GM23248 (cell line): Measurements from ENCODE around the gene ZBTB20. TPM values are rescaled to one million over a fixed set of nuclear protein-coding genes. Genes with fewer than 3 reads are reported as not detected.

Experiments
- DNase-seq: peaks from one replicate; pipeline ENCODE4 v3.0.0-alpha.2; 2015
- H2AFZ ChIP-seq: fragments of 200-600 bp; sonication (generic); 2 replicates; pipeline ENCODE4 v1.6.1; 2016; ENCODE audit warnings: antibody characterized with exemption
- H3F3A ChIP-seq: fragments of 200-600 bp; sonication (generic); 2 replicates; pipeline ENCODE4 v1.6.1; 2016; ENCODE audit warnings: mild to moderate bottlenecking, antibody characterized with exemption, mixed run types; ENCODE audit not compliant: insufficient read depth
- H3K27ac ChIP-seq: fragments of 200-600 bp; sonication (generic); 2 replicates; pipeline ENCODE4 v1.5.1; 2016; ENCODE audit warnings: mild to moderate bottlenecking
- H3K27me3 ChIP-seq: fragments of 200-600 bp; sonication (generic); replicated peaks from 2 replicates; pipeline ENCODE4 v1.6.1; 2016; ENCODE audit warnings: mild to moderate bottlenecking; ENCODE audit not compliant: insufficient read depth
- H3K36me3 ChIP-seq: fragments of 200-600 bp; sonication (generic); 2 replicates; pipeline ENCODE4 v1.6.1; 2016; ENCODE audit warnings: low read depth, mild to moderate bottlenecking
- H3K4me1 ChIP-seq: fragments of 200-600 bp; sonication (generic); 2 replicates; pipeline ENCODE4 v1.6.1; 2016; ENCODE audit warnings: mild to moderate bottlenecking; ENCODE audit not compliant: insufficient read depth
- H3K4me2 ChIP-seq: fragments of 200-600 bp; sonication (generic); one replicate; pipeline ENCODE4 v1.6.1; 2016; ENCODE audit warnings: mild to moderate bottlenecking; ENCODE audit not compliant: unreplicated experiment
- H3K4me3 ChIP-seq: fragments of 200-600 bp; sonication (generic); 2 replicates; pipeline ENCODE4 v1.5.1; 2016; ENCODE audit warnings: mild to moderate bottlenecking
- H3K79me2 ChIP-seq: fragments of 200-600 bp; sonication (generic); 2 replicates; pipeline ENCODE4 v1.6.1; 2016; ENCODE audit warnings: mild to moderate bottlenecking; ENCODE audit not compliant: insufficient read depth
- H3K9ac ChIP-seq: fragments of 200-600 bp; sonication (generic); 2 replicates; pipeline ENCODE4 v1.6.1; 2016; ENCODE audit warnings: mild to moderate bottlenecking
- H3K9me2 ChIP-seq: fragments of 200-600 bp; sonication (generic); 2 replicates; pipeline ENCODE4 v1.6.1; 2016; ENCODE audit warnings: mixed run types, mild to moderate bottlenecking, moderate library complexity; ENCODE audit not compliant: insufficient read depth
- H3K9me3 ChIP-seq: fragments of 200-600 bp; sonication (generic); one replicate; pipeline ENCODE4 v1.6.1; 2017; ENCODE audit warnings: low read depth
- H4K20me1 ChIP-seq: fragments of 200-600 bp; sonication (generic); 2 replicates; pipeline ENCODE4 v1.6.0; 2016; ENCODE audit not compliant: insufficient read depth
- EZH2 ChIP-seq: fragments of 200-600 bp; sonication (generic); IDR thresholded peaks from 2 replicates; pipeline ENCODE4 v1.6.1; 2018; ENCODE audit warnings: antibody characterized with exemption, mild to moderate bottlenecking; ENCODE audit not compliant: insufficient read depth, poor library complexity, severe bottlenecking
- EZH2phosphoT487 ChIP-seq: fragments of 200-600 bp; sonication (generic); IDR thresholded peaks from 2 replicates; pipeline ENCODE4 v1.6.1; 2018; ENCODE audit warnings: antibody characterized with exemption, moderate library complexity, mild to moderate bottlenecking, low read depth; ENCODE audit not compliant: insufficient read depth
- WGBS, 2 experiments: methylation state at CpG; one replicate each; pipeline ENCODE4 v1.1.6; 2015 to 2017; ENCODE audit warnings: low lambda C conversion rate in 2 of 2, low coverage in 1 of 2; ENCODE audit errors: missing lambda C conversion rate in 2 of 2; 5-methylcytosine and 5-hydroxymethylcytosine counted together
- in situ Hi-C: fragments of 300-500 bp; cut with MboI; formaldehyde crosslinking; loops from 2 replicates; pipeline ENCODE4 v1.15.0; 2020
- polyA plus RNA-seq: library from polyadenylated mRNA; unstranded; fragments of >200 nt; fragmentation: Nextera tagmentation; extraction: Ambion mirVana; gene quantifications from 2 replicates; pipeline ENCODE4 v1.2.1, GENCODE V29; 2016
- total RNA-seq: library from RNA; depleted of rRNA; stranded (reverse); fragments of >200 nt; shearing (Covaris generic); gene quantifications from 2 replicates; pipeline ENCODE4 v1.2.3, GENCODE V29; 2014

ZBTB20 gene
- total and polyA plus RNA-seq, 2 experiments from 2014 or later: 9.2 to 12.2 TPM

DNA sequence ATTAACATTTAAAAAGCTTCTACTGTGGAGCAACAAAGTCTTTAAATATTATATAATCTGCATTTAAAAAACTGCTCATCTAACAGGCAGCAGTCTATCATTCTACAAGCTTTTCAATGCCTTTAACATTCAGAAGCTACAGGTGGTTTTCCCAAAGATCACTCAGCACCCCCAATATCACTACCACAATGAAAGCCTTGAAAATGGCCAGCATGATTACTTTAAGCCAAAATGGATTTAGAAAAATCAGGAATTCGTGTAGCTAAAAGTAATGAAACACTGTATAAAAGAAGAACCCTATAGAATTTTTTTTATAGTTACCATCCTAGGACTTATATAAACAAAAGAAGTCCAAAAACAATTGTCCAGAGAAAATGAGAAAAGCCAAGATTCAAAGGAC, 452.8 kb downstream of the ZBTB20 start:
- Histone ChIP-seq H3K9me3 (no peaks in the 10 kb centered on the region), H3K4me1 (no peaks in the 10 kb centered on the region), H3K79me2 (no peaks in the 10 kb centered on the region), H3K9me2 (no peaks in the 10 kb centered on the region), H3F3A (no peaks in the 10 kb centered on the region), H3K4me3 (no peak overlapping the region), H2AFZ (no peak overlapping the region), H4K20me1 (no peaks in the 10 kb centered on the region), H3K36me3 (no peaks in the 10 kb centered on the region), H3K9ac (no peak overlapping the region), H3K27me3 (no peaks in the 10 kb centered on the region), H3K27ac (no peak overlapping the region), H3K4me2 (no peak overlapping the region)
- in situ Hi-C loops: no loop called here
- TF ChIP-seq EZH2phosphoT487 (no peak), EZH2 (no peak)
- DNase-seq: no peak
- 72 to 80% methylated on average over 1 of the region's 1 CpG for WGBS, 2 experiments

DNA sequence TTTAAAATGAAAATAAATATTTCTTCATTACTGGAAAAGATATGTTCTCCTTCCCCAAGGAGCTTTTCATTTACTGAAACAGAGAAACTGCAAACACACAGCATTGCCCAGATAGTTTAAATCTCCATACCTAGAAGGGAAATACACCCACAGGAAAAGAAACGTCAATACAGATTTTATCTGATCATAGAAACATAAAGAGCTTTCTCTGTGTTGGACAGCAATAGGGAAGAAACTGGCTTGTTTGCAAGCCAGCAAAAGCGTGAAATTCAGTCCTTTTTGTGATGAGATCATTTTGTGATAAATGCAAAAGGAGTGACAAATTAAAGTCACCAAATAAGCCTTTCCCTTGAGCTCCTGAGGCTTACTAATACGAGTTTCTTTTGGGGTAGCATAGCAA, 455.2 kb downstream of the ZBTB20 start:
- WGBS, 2 experiments: 40 to 42% methylated on average over 3 of the region's 3 CpGs
- H3K27me3 ChIP-seq: no peaks in the 10 kb centered on the region
- no peaks in the 10 kb centered on the region for H3K79me2 ChIP-seq
- in situ Hi-C loops: no loop called here
- no peaks in the 10 kb centered on the region for H3K9me3 ChIP-seq
- H3F3A ChIP-seq: no peaks in the 10 kb centered on the region
- H3K4me3 ChIP-seq: no peak overlapping the region
- H3K4me1 ChIP-seq: peaks cover under 1% of the 10 kb centered on the region; the same call in 1 of the 2 replicates
- DNase-seq: no peak
- TF ChIP-seq EZH2phosphoT487: no peak
- no peak for TF ChIP-seq EZH2
- H3K27ac ChIP-seq: no peak overlapping the region
- no peak overlapping the region for H3K9ac ChIP-seq
- H4K20me1 ChIP-seq: no peaks in the 10 kb centered on the region
- H3K4me2 ChIP-seq: no peak overlapping the region
- no peaks in the 10 kb centered on the region for H3K36me3 ChIP-seq
- no peaks in the 10 kb centered on the region for H3K9me2 ChIP-seq
- H2AFZ ChIP-seq: no peak overlapping the region

DNA sequence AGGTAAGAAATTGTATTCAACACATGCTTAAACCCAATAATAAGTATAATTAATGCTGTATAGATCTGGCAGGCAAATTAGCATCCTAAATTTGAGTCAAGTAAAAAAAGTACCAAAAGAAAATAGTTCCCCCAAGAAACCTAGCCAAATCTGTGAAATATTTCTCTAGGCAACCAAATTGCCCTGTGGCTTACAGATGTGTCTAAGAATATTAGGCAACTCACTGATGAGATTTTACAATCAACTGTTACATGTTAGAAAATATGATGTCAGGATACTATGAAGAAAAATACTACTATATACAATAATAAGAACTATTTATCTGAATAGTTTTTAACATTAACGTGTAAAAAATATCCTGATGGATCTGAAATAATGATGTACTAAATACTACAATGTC, 456.2 kb downstream of the ZBTB20 start:
- TF ChIP-seq EZH2 (no peak), EZH2phosphoT487 (no peak)
- Histone ChIP-seq H4K20me1 (no peaks in the 10 kb centered on the region), H3K4me2 (no peak overlapping the region), H3K4me3 (no peak overlapping the region), H3K27ac (no peak overlapping the region), H3F3A (no peaks in the 10 kb centered on the region), H3K4me1 (peaks cover 10% of the 10 kb centered on the region), H3K9ac (no peak overlapping the region), H3K79me2 (no peaks in the 10 kb centered on the region), H3K9me3 (no peaks in the 10 kb centered on the region), H2AFZ (no peak overlapping the region), H3K36me3 (no peaks in the 10 kb centered on the region), H3K27me3 (no peaks in the 10 kb centered on the region), H3K9me2 (no peaks in the 10 kb centered on the region)
- no peak for DNase-seq
- in situ Hi-C loops: no loop called here
- WGBS, 2 experiments: 96 to 98% methylated on average over 1 of the region's 1 CpG

DNA sequence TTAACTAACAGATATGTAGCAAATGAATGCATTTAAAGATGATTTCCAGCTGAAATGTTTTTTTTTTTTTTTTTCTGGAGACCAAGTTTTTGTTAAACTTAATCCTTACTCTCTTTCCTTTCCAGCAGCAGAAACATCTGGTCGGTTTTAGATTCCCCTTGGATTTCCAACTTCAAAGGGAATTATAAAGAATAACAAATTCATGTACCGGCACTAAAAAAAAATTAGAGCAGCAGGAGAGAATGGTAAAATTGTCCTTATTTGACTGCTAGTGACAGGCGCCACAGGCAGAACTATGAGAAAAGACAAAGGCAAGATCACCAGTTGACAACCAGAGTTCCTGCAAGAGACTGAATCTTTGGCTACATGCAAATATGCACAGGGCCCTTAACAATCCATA, 459.9 kb downstream of the ZBTB20 start:
- H3F3A ChIP-seq: no peaks in the 10 kb centered on the region
- H3K79me2 ChIP-seq: no peaks in the 10 kb centered on the region
- no peaks in the 10 kb centered on the region for H3K36me3 ChIP-seq
- DNase-seq: no peak
- H3K9ac ChIP-seq: no peak overlapping the region
- no peaks in the 10 kb centered on the region for H3K9me3 ChIP-seq
- 49 to 50% methylated on average over 3 of the region's 3 CpGs for WGBS, 2 experiments
- peak overlapping the region; percentile 63 for H2AFZ ChIP-seq
- no peaks in the 10 kb centered on the region for H3K27me3 ChIP-seq
- H4K20me1 ChIP-seq: no peaks in the 10 kb centered on the region
- H3K27ac ChIP-seq: no peak overlapping the region
- TF ChIP-seq EZH2: no peak
- no peak for TF ChIP-seq EZH2phosphoT487
- no peak overlapping the region for H3K4me2 ChIP-seq
- no peaks in the 10 kb centered on the region for H3K9me2 ChIP-seq
- in situ Hi-C loops: no loop called here
- H3K4me3 ChIP-seq: no peak overlapping the region
- peaks cover 11% of the 10 kb centered on the region for H3K4me1 ChIP-seq

DNA sequence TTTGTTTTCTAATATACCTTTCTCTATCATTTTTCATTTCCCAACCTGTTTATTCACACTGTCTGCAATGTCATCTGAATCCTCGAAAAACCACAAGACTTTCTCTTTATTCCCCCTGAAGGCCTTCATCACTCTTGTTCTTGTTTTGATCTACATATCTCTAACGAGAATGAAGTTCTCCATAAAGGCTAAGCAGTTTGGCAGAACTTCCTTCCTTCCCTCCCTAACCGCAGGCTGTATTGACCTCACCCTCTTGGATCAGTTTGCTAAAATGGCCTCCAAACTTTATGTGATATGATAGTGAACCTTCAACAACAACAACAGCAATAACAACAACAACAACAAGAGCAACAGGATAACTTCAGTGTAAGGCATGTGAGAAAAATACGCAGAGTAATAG, 460.5 kb downstream of the ZBTB20 start:
- Histone ChIP-seq H3K27me3 (no peaks in the 10 kb centered on the region), H3K9ac (no peak overlapping the region), H2AFZ (peak overlapping the region; percentile 63)

More for the DNA sequence above, 460.5 kb downstream of the ZBTB20 start:
- Histone ChIP-seq H3K9me3 (no peaks in the 10 kb centered on the region), H4K20me1 (no peaks in the 10 kb centered on the region), H3K27ac (no peak overlapping the region), H3K4me1 (peaks cover 11% of the 10 kb centered on the region), H3K9me2 (no peaks in the 10 kb centered on the region), H3F3A (no peaks in the 10 kb centered on the region), H3K4me3 (peak overlapping the region; percentile 8; the same call in 1 of the 2 replicates), H3K36me3 (no peaks in the 10 kb centered on the region), H3K79me2 (no peaks in the 10 kb centered on the region), H3K4me2 (peak overlapping the region; percentile 27)
- peak; percentile 44 for DNase-seq
- no peak for TF ChIP-seq EZH2
- TF ChIP-seq EZH2phosphoT487: no peak
- 32 to 35% methylated on average over 4 of the region's 4 CpGs for WGBS, 2 experiments
- in situ Hi-C loops: no loop called here
